ENCODE measurements around the gene RRP36. TPM values are rescaled to one million over a fixed set of nuclear protein-coding genes. Genes with fewer than 3 reads are reported as not detected.

Gene RRP36
- total RNA-seq, 3 donors from 2014 or later: 98.1 to 103 (median 100) TPM

DNA sequence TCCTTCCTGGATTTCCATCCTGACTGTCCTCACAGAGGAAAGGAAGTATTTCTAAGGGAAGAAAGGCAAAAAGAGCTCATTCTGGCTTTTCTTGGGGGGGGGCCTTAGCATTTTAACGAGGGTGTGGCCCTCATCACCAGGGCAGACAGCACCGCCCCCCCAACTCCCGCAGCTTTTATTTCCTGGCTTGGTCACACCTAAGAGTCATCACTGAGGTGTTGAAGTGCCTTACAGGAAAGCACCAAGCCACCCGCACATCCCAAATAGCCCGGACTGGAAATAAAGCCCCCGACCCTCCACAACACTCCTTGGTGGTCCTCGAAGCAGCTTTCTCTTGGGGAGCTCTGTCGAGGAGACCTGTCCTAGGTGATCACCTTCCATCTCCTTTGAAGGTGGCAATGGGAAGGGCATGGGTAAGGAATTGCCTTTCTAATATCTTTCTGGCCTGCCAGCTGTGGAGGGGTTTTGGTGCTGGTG, 55.9 kb downstream of the RRP36 start:
- peaks cover 28% of the 10 kb centered on the region for H3K27me3 Mint-ChIP-seq (ENCODE audit: low read depth)
- DNase-seq (no peak), ATAC-seq (no peak)
- H3K4me3 Mint-ChIP-seq: peak overlapping the region; percentile 55
- H3K9me3 Mint-ChIP-seq: no peaks in the 10 kb centered on the region
- H3K36me3 Mint-ChIP-seq (ENCODE audit: insufficient read depth): peaks cover 18% of the 10 kb centered on the region
- peaks cover 5% of the 10 kb centered on the region for H3K4me1 Mint-ChIP-seq (ENCODE audit: low read depth)

- DNase-seq (no peak), ATAC-seq (no peak)
- Mint-ChIP-seq H3K36me3 (ENCODE audit: insufficient read depth) (peaks cover 12% of the 10 kb centered on the region), H3K4me3 (no peak overlapping the region), H3K4me1 (ENCODE audit: low read depth) (peaks cover 5% of the 10 kb centered on the region), H3K27me3 (ENCODE audit: low read depth) (peaks cover 28% of the 10 kb centered on the region), H3K9me3 (no peaks in the 10 kb centered on the region)
Observed at GRCh38 chr6:43077981-43078511, 56.6 kb downstream of the RRP36 start.

DNA sequence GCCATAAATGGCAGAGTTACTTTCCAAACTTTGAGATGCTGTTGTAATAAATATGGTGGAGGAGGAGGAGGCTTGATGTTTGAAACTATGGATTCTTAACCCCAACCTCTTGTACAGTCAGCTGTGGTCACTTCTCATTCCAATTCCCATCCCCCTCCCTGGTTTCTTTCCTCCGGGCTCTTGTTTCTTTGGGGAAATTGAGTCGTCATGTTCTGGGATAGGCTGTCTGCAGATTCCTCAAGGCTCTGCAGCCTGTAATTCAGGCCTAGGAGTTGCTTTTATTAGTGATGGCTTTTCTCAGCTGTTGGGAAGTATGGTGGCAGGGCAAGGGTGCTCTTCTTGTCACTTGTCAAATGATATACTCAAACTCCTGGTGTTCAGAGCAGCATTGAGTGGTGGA, 57.3 kb downstream of the RRP36 start:
- Mint-ChIP-seq H3K4me1 (ENCODE audit: low read depth) (peaks cover 5% of the 10 kb centered on the region), H3K9me3 (no peaks in the 10 kb centered on the region), H3K36me3 (ENCODE audit: insufficient read depth) (peaks cover 6% of the 10 kb centered on the region), H3K4me3 (no peak overlapping the region), H3K27me3 (ENCODE audit: low read depth) (peaks cover 28% of the 10 kb centered on the region)
- no peak for ATAC-seq
- DNase-seq: no peak

Other genes starting within 250 kb of the RRP36 start
- gene BICRAL, start 239.6 kb upstream of the RRP36 start, total RNA-seq: 1 to 10 TPM; 7.6 to 8.5 (median 8.2) TPM
- 100 to 1,000 TPM; 262 to 307 (median 280) TPM for gene RPL7L1, start 142.0 kb upstream of the RRP36 start, total RNA-seq
- not detected for gene PTCRA, start 105.6 kb upstream of the RRP36 start, total RNA-seq
- 10 to 100 TPM; 41.9 to 46.6 (median 42.4) TPM for gene CNPY3, start 92.1 kb upstream of the RRP36 start, total RNA-seq
- gene GNMT, start 60.9 kb upstream of the RRP36 start, total RNA-seq: under 1 TPM; 0.20 to 0.71 (median 0.69) TPM
- gene PEX6, start 42.4 kb upstream of the RRP36 start, total RNA-seq: 10 to 100 TPM in 2 of 3 donors, 1 to 10 TPM in 1; 4.2 to 13.2 (median 10.9) TPM
- gene PPP2R5D, start 37.1 kb upstream of the RRP36 start, total RNA-seq: 10 to 100 TPM; 32.8 to 37.0 (median 32.9) TPM
- 10 to 100 TPM; 95.7 to 98.6 (median 96.8) TPM for gene MEA1, start 7.7 kb upstream of the RRP36 start, total RNA-seq
- gene KLHDC3, start 7.4 kb upstream of the RRP36 start, total RNA-seq: 10 to 100 TPM; 51.9 to 55.8 (median 52.2) TPM
- 10 to 100 TPM; 13.2 to 15.0 (median 13.3) TPM for gene CUL7, start 32.2 kb downstream of the RRP36 start, total RNA-seq
- 100 to 1,000 TPM in 2 of 3 donors, 10 to 100 TPM in 1; 93.3 to 120 (median 115) TPM for gene MRPL2, start 37.8 kb downstream of the RRP36 start, total RNA-seq
- gene KLC4, start 38.0 kb downstream of the RRP36 start, total RNA-seq: 1 to 10 TPM; 5.4 to 9.1 (median 7.4) TPM
- 1 to 10 TPM; 1.3 to 4.3 (median 1.9) TPM for gene PTK7, start 54.7 kb downstream of the RRP36 start, total RNA-seq
- 10 to 100 TPM; 72.0 to 80.1 (median 72.8) TPM for gene SRF, start 149.6 kb downstream of the RRP36 start, total RNA-seq
- gene CUL9, start 160.6 kb downstream of the RRP36 start, total RNA-seq: 10 to 100 TPM; 29.5 to 32.3 (median 30.4) TPM
- 10 to 100 TPM; 27.5 to 52.1 (median 51.0) TPM for gene DNPH1, start 207.9 kb downstream of the RRP36 start, total RNA-seq
- gene TTBK1, start 221.9 kb downstream of the RRP36 start, total RNA-seq: under 1 TPM; 0.20 to 0.38 (median 0.21) TPM

Measured in activated T-cell treated with anti-CD3 and anti-CD28 coated beads, Interleukin-2, amount 50 U/mL, for 4 hours (primary cell).